ENCODE data around the gene S100A12.

S100A12 gene

GRCh38 chr1:153374071-153374470 is 1.4 kb downstream of the S100A12 start:
- TF ChIP-seq CTCF (conservative IDR thresholded peaks at IDR 0.05; ENCODE audit: low read depth, low read length) = no peak
- no peak overlapping the region for H3K4me3 ChIP-seq (ENCODE audit: low read depth, low read length)
- no peak for DNase-seq (ENCODE audit: low read depth)

GRCh38 chr1:153372571-153372970 is 2.9 kb downstream of the S100A12 start:
- no peak overlapping the region for H3K4me3 ChIP-seq (ENCODE audit: low read depth, low read length)
- TF ChIP-seq CTCF (conservative IDR thresholded peaks at IDR 0.05; ENCODE audit: low read depth, low read length) = no peak
- no peak for DNase-seq (ENCODE audit: low read depth)

- no peak overlapping the region for H3K4me3 ChIP-seq (ENCODE audit: low read depth, low read length)
- TF ChIP-seq CTCF (conservative IDR thresholded peaks at IDR 0.05; ENCODE audit: low read depth, low read length) = no peak
- no peak for DNase-seq (ENCODE audit: low read depth)
These were observed 4.2 kb downstream of the S100A12 start for GRCh38 chr1:153371231-153371630.

- no peak for TF ChIP-seq CTCF (conservative IDR thresholded peaks at IDR 0.05; ENCODE audit: low read depth, low read length)
- no peak overlapping the region for H3K4me3 ChIP-seq (ENCODE audit: low read depth, low read length)
- no peak for DNase-seq (ENCODE audit: low read depth)
These were observed 5.3 kb downstream of the S100A12 start for GRCh38 chr1:153370146-153370545.

- no peak for DNase-seq (ENCODE audit: low read depth)
- H3K4me3 ChIP-seq (ENCODE audit: low read depth, low read length) = no peak overlapping the region
These were observed 6.9 kb downstream of the S100A12 start for GRCh38 chr1:153368495-153368894.

GRCh38 chr1:153367090-153367489 is 8.3 kb downstream of the S100A12 start:
- H3K4me3 ChIP-seq (ENCODE audit: low read depth, low read length) = no peak overlapping the region
- no peak for TF ChIP-seq CTCF (conservative IDR thresholded peaks at IDR 0.05; ENCODE audit: low read depth, low read length)
- DNase-seq (ENCODE audit: low read depth) = no peak

More at GRCh38 chr1:153368495-153368894, 6.9 kb downstream of the S100A12 start:
- no peak for TF ChIP-seq CTCF (conservative IDR thresholded peaks at IDR 0.05; ENCODE audit: low read depth, low read length)

- no peak for TF ChIP-seq CTCF (conservative IDR thresholded peaks at IDR 0.05; ENCODE audit: low read depth, low read length)
- H3K4me3 ChIP-seq (ENCODE audit: low read depth, low read length) = no peak overlapping the region
- no peak for DNase-seq (ENCODE audit: low read depth)
These were observed 9.2 kb downstream of the S100A12 start for GRCh38 chr1:153366261-153366660.

Data from choroid plexus epithelial cell (primary cell).